ENCODE measurements around the gene ZNF860. TPM values are rescaled to one million over a fixed set of nuclear protein-coding genes. Genes with fewer than 3 reads are reported as not detected.
"Not testable (repeated sequence)": the region's sequence is repeated elsewhere in the genome, so short reads cannot be mapped to it uniquely, and the experiment has no call there.

Gene ZNF860
- total and polyA plus RNA-seq, 2 donors (not counting 3 experiments of a cell fraction or from before 2014, with no cell fraction given): 0.19 to 0.73 TPM

GRCh38 chr3:31992995-31993394 lies 11.4 kb downstream of the ZNF860 start:
- H3K4me1 ChIP-seq (ENCODE audit: control insufficient read depth, extremely low read depth, insufficient read depth, low read length); intact Hi-C loops (cut with micrococcal nuclease); H3K4me2 ChIP-seq (ENCODE audit: insufficient read depth, low read length); FAIRE-seq; H3K36me3 ChIP-seq (ENCODE audit: control insufficient read depth in 2 of 2, extremely low read depth in 1 of 2, insufficient read depth in 2 of 2, low read length in 2 of 2); H2AFZ ChIP-seq (ENCODE audit: low read depth, low read length); dilution Hi-C loops (cut with MboI; ENCODE audit: extremely low pct_ligation_motif_present, low sequenced_read_pairs); H3K27me3 ChIP-seq (ENCODE audit: control insufficient read depth in 2 of 2, insufficient read depth in 2 of 2, low read length in 2 of 2); CTCF ChIA-PET; H4K20me1 ChIP-seq (replicated peaks; ENCODE audit: control insufficient read depth, extremely low read depth, insufficient read depth, low read length); POLR2A ChIA-PET; H3K27ac ChIP-seq (ENCODE audit: insufficient read depth, low read depth, low read length); H3K79me2 ChIP-seq (ENCODE audit: control insufficient read depth, insufficient read depth, low read length); DNase-seq (ENCODE audit: low read depth, low spot score); H3K4me3 ChIP-seq (replicated peaks in 1 of 3; ENCODE audit: insufficient read depth in 1 of 3, low read depth in 1 of 3, low read length in 3 of 3); H3K9me3 ChIP-seq (replicated peaks; ENCODE audit: control insufficient read depth, insufficient read depth, low read length); H3K9me1 ChIP-seq (replicated peaks; ENCODE audit: control insufficient read depth, extremely low read depth, insufficient read depth, low read length); H3K9ac ChIP-seq (replicated peaks; ENCODE audit: extremely low read depth, insufficient read depth, low read length); BruUV-seq (replicated peaks): not testable (repeated sequence)

GRCh38 chr3:31993843-31994242 lies 12.3 kb downstream of the ZNF860 start:
- no peak for TF ChIP-seq FOS (IDR thresholded peaks at IDR 0.05; ENCODE audit: borderline replicate concordance, insufficient read depth, low read length)
- TF ChIP-seq MYC (IDR thresholded peaks at IDR 0.05; ENCODE audit: low read depth, low read length): no peak
- no peak for TF ChIP-seq EZH2 (IDR thresholded peaks at IDR 0.05; ENCODE audit: borderline replicate concordance, low read depth, low read length, severe bottlenecking)
- Histone ChIP-seq H3K9me1 (replicated peaks; ENCODE audit: control insufficient read depth, extremely low read depth, insufficient read depth, low read length) (no peaks in the 10 kb centered on the region), H3K79me2 (ENCODE audit: control insufficient read depth, insufficient read depth, low read length) (no peaks in the 10 kb centered on the region), H3K27me3 (ENCODE audit: control insufficient read depth in 2 of 2, insufficient read depth in 2 of 2, low read length in 2 of 2) (no peaks in the 10 kb centered on the region), H4K20me1 (replicated peaks; ENCODE audit: control insufficient read depth, extremely low read depth, insufficient read depth, low read length) (no peaks in the 10 kb centered on the region), H3K9me3 (replicated peaks; ENCODE audit: control insufficient read depth, insufficient read depth, low read length) (no peaks in the 10 kb centered on the region), H3K4me3 (replicated peaks in 1 of 3; ENCODE audit: insufficient read depth in 1 of 3, low read depth in 1 of 3, low read length in 3 of 3) (no peak overlapping the region), H3K36me3 (ENCODE audit: control insufficient read depth in 2 of 2, extremely low read depth in 1 of 2, insufficient read depth in 2 of 2, low read length in 2 of 2) (no peaks in the 10 kb centered on the region), H2AFZ (ENCODE audit: low read depth, low read length) (no peak overlapping the region), H3K4me2 (ENCODE audit: insufficient read depth, low read length) (no peak overlapping the region), H3K9ac (replicated peaks; ENCODE audit: extremely low read depth, insufficient read depth, low read length) (no peak overlapping the region), H3K27ac (ENCODE audit: insufficient read depth, low read depth, low read length) (no peak overlapping the region), H3K4me1 (ENCODE audit: control insufficient read depth, extremely low read depth, insufficient read depth, low read length) (no peaks in the 10 kb centered on the region)
- FAIRE-seq: no peak
- DNase-seq (ENCODE audit: low read depth, low spot score): no peak
- intact Hi-C loops (cut with micrococcal nuclease) (no loop called here), dilution Hi-C loops (cut with MboI; ENCODE audit: extremely low pct_ligation_motif_present, low sequenced_read_pairs) (no loop called here)
- ChIA-PET CTCF (no interaction called here), POLR2A (no interaction called here)
- BruUV-seq (replicated peaks): no TSS peak

- dilution Hi-C loops (cut with MboI; ENCODE audit: extremely low pct_ligation_motif_present, low sequenced_read_pairs): not testable (repeated sequence)
These were observed 13.5 kb downstream of the ZNF860 start for GRCh38 chr3:31995026-31995425.

More at GRCh38 chr3:31995026-31995425, 13.5 kb downstream of the ZNF860 start:
- H3K4me1 ChIP-seq (ENCODE audit: control insufficient read depth, extremely low read depth, insufficient read depth, low read length); POLR2A ChIA-PET; H3K4me3 ChIP-seq (replicated peaks in 1 of 3; ENCODE audit: insufficient read depth in 1 of 3, low read depth in 1 of 3, low read length in 3 of 3); H3K79me2 ChIP-seq (ENCODE audit: control insufficient read depth, insufficient read depth, low read length); BruUV-seq (replicated peaks); H3K9me1 ChIP-seq (replicated peaks; ENCODE audit: control insufficient read depth, extremely low read depth, insufficient read depth, low read length); intact Hi-C loops (cut with micrococcal nuclease); H3K9ac ChIP-seq (replicated peaks; ENCODE audit: extremely low read depth, insufficient read depth, low read length); H3K36me3 ChIP-seq (ENCODE audit: control insufficient read depth in 2 of 2, extremely low read depth in 1 of 2, insufficient read depth in 2 of 2, low read length in 2 of 2); H3K9me3 ChIP-seq (replicated peaks; ENCODE audit: control insufficient read depth, insufficient read depth, low read length); H3K27me3 ChIP-seq (ENCODE audit: control insufficient read depth in 2 of 2, insufficient read depth in 2 of 2, low read length in 2 of 2); H3K4me2 ChIP-seq (ENCODE audit: insufficient read depth, low read length); FAIRE-seq; DNase-seq (ENCODE audit: low read depth, low spot score); H2AFZ ChIP-seq (ENCODE audit: low read depth, low read length); H3K27ac ChIP-seq (ENCODE audit: insufficient read depth, low read depth, low read length); CTCF ChIA-PET; H4K20me1 ChIP-seq (replicated peaks; ENCODE audit: control insufficient read depth, extremely low read depth, insufficient read depth, low read length): not testable (repeated sequence)

Data from endothelial cell of umbilical vein (primary cell).